Measurements from ENCODE around the gene MBLAC1.

Gene MBLAC1

GRCh38 chr7:100098913-100099312, 27.9 kb upstream of the MBLAC1 start:
- DNase-seq = no peak

DNA sequence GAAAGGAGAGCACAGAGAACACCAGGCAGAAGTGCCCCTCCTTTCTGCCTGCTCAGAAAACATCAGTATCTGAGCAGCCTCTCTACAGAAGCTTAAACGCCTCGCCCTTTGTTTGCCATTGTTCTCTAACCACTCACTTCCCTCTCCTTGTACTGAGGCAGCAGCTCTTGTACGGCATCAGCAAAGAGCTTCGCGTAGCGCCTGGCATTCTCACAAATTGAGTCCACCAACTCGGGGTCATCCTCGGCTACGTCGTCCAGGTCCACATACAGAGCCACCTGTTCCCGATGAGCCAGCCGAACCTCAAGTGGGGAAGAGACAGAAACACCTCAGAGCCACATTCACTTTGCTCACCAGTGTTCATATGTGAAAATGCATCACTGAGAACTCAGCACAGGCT, 27.3 kb upstream of the MBLAC1 start:
- no peak for DNase-seq

DNA sequence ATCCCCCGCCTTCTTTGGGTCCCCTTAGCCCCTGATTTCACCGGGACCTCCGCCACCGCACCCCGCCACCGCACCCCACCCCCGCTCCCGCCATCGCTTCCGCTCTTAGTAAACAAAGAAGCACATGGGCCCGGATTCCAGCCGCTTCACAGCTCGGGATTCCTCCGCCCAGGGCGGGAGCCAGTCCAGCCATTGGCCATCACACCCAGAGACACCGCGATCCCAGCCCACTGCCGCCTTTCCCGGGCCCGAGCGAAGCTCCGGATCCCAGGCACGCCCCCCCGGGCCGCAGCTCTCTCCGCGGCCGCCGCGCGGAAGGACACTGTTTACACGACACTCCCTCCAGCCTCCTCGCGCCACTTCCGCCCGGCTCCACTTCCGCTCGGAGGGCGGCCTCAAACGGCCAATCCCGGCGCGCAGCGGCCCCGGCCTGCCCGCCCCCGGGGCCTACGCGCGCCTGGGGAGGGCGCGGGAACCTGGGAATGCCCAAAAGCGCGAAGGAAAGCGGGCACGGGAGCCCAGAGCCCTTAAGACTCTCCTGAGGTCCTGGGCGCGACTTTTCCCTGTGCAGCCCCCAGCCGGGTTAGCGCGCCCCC, 26.2 kb upstream of the MBLAC1 start:
- DNase-seq = peak; percentile 92 to 96

GRCh38 chr7:100101016-100101862, 25.5 kb upstream of the MBLAC1 start, which contains the start of the genes AP4M1 and MCM7:
Gene AP4M1 (plus strand): TSS chr7:100101643. CDS start chr7:100101715, 72 bp downstream.
Gene MCM7 (minus strand): TSS chr7:100101397. CDS start chr7:100101294, 103 bp downstream.
- peak; percentile 99 for DNase-seq

DNA sequence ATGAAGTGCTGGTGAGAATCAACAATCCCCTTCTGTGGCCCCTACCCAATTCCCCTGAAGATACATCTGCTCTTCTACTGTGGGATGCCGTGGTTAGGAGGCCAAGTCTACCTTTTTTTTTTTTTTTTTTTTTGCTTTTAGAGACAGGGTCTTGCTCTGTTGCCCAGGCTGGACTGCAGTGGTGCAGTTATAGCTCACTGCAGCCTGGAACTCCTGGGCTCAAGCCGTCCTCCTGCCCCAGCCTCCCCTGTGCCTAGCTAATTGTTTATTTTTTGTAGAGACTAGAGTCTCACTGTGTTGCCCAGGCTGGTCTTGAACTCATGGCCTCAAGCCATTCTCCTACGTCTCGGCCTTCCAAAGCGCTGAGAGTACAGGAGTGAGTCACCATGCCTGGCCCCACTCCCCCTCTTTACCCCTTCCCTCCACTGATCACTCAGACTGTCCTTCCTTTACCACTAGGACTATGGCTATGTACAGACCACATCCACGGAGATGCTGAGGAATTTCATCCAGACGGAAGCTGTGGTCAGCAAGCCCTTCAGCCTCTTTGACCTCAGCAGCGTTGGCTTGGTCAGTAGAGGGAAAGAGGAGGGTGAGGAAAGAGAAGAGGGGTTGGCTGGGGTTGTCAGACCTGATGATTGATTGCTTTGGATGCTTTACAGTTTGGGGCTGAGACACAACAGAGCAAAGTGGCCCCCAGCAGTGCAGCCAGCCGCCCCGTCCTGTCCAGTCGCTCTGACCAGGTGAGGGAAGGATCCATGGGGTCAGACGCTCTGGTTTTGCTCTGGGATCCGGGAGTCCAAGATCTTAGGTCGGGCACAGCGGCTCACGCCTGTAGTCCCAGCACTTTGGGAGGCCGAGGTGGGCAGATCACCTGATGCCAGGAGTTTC, 23.6 kb upstream of the MBLAC1 start:
- no peak for DNase-seq

DNA sequence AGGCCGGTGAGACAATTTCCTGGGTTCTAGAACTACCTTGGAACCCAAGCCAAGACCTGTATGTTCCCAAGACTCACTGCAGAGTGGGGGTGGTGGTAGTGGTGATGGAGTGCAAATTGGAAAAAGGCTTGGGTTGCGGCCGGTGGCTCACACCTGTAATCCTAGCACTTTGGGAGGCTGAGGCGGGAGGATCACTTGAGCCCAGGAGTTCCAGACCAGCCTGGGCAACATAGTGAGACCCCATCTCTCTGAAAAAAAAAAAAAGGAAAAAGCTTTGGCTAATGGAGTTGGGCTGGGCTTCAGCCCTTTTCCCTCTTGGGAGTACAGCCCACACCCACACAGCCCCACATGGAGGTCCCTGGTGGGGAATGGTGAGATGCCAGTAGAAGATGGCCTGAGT, 21.2 kb upstream of the MBLAC1 start:
- no peak for DNase-seq

- DNase-seq = no peak
These were observed 20.1 kb upstream of the MBLAC1 start for GRCh38 chr7:100106633-100107032.

DNA sequence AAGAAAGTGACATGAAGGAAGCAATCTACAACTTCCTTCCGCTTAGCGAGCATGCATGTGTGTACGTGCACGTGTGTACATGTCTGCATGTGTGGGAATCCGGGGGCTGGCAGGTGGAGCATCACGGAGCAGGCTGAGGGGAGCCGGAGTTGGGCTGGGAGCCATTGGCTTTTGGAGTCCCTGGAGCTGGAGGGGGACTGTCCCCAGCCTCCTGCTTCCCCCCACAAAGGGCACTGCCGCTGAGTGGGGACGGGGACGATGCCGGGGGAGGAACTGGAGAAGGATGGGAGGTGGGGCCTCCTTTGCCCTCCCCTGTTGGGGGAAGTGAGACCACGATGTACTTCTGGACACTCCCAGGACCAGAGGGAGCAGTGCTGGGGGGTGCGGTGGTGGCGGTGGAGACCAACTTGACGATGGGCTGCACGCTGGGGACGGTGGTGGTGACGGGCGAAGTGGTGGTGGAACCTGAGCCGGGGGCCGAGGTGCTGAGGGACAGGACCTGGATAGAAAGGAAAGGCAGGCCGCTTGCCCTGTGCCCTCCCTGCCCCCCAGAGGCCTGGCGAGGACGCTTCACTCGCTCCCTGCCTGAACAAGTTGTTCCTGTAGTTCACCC, 19.5 kb upstream of the MBLAC1 start:
- no peak for DNase-seq

DNA sequence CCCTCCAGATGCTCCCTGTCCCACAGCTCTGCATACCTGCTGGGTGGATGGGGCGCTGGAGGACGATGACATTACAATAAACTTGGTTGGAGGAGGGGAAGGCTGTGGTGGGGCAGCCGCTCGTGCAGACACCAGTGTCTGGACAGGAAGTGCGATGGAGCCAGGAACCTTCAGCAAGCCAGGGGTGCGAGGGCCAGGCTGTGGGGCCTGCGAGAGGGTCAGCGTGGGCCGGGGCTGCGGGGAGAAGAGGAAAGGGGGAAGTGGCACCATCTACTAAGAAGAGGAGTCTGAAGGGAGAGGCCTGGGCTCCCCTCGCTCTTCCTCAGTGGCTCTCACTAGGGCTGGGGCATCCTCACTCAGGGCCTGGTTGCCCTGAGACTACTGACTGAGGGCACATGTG, 18.9 kb upstream of the MBLAC1 start:
- DNase-seq = no peak

- no peak for DNase-seq
These were observed 17.1 kb upstream of the MBLAC1 start for GRCh38 chr7:100109521-100110163.

DNA sequence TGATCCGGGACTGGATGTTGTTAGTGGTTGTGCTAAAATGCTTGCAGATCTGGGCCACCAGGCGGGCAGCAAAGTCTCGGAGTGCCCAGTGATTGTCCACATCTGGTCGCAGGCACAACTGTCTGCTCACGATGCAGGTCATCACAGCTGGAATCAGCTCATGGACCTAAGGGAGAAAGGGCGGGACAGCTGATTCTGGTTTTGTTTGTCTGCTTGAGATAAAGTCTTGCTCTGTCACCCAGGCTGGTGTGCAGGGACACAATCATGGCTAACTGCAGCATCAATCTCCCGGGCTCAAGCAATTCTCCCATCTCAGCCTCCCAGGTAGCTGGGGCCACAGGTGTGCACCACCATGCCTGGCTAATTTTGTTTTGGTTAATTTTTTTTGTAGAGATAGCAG, 15.6 kb upstream of the MBLAC1 start:
- no peak for DNase-seq

DNA sequence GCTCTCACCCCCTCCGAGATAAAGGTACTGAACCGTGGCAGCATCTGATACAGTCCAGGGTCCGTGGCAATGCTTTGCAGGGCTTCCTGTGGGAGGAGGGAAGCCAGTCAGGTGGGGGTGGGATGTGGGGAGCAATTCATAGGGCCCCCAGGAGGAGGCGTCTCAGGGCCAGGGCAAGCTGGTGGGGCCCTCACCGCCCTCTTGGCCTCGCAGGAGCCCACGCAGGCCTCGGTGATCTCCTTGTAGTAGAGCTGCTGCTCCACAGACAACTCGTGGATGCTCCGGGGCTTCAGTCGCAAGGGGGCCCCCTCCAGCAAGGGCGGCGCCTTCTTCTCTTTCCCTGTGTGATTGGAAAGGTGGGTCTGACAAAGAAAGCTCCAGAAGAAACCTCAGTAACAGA, 14.9 kb upstream of the MBLAC1 start:
- no peak for DNase-seq

DNA sequence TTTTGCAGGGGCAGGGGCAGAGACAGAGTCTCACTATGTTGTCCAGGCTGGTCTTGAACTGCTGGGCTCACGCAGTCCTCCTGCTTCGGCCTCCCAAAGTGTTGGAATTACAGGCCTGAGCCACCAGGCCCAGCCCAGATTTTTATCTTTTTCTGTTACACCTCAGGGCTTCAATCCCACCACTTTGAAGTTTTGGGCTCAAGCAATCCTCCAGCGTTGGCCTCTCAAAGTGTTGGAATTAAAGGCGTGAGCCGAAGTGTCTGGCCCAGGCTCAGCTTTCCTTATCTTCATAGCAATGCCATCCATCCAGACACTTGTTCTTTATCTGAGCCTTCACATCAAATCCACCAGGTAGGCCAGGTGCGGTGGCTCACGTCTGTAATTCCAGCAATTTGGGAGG, 11.7 kb upstream of the MBLAC1 start:
- no peak for DNase-seq

GRCh38 chr7:100118388-100119071, 8.2 kb upstream of the MBLAC1 start:
- no peak for DNase-seq

DNA sequence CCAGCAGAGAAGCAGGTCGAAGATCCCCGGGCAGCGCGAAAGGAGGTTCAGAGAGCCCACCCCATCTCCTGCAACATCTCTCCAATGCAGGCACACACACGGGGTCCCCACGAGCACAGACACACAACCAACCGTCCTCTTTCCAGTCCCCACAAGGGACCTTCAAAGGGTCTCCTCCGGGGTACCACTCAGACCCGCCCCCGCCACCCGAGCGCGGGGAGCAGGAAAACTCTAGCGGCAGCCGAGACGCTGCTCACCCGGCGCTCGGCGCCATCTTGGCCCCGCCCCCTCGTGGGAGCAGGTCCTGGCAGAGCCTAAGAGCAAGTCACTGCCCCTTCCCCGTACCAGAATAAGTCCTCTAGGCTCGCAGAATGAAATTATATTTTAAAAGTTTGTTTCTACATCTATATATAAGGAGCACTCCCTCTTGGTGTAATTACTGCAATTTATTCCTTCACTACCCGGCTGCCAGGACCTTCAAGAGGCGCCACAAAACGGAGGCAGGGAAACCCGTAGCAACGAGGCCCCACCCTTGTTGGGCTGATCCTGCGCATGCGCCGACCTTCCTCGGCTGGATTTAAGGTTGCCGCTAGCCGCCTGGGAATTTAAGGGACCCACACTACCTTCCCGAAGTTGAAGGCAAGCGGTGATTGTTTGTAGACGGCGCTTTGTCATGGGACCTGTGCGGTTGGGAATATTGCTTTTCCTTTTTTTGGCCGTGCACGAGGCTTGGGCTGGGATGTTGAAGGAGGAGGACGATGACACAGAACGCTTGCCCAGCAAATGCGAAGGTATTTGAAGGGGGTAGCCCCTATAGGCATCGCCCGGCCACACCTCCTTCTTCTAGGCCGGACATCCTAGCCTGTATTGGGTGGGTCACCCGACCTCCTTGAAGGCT, 7.4 kb upstream of the MBLAC1 start, which contains the start of the genes CNPY4 and TAF6:
Gene CNPY4 (plus strand): TSS at position 563 of the 898 bp plus-strand sequence. CDS start 111 bp downstream, at position 674.
Gene TAF6 (minus strand): TSS at position 287 of the 898 bp plus-strand sequence. CDS start 5,149 bp downstream, outside the sequence.
- DNase-seq = peak; percentile 95 to 96

GRCh38 chr7:100119970-100120732, 6.6 kb upstream of the MBLAC1 start:
- DNase-seq = peak in 1 of 2 donors; percentile 15

DNA sequence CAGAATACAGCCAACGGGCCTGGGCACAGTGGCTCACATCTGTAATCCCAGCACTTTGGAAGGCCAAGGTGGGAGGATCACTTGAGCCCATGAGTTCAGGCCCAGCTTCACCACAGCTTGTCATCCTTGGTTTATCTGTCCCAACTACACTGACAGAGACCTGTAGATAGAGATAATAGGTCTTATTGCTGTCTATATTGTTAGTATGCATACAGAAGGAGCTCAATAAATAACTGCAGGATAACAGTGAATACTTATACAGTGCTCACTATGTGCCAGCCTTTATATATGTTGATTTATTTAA, 6.1 kb upstream of the MBLAC1 start:
- no peak for DNase-seq

DNA sequence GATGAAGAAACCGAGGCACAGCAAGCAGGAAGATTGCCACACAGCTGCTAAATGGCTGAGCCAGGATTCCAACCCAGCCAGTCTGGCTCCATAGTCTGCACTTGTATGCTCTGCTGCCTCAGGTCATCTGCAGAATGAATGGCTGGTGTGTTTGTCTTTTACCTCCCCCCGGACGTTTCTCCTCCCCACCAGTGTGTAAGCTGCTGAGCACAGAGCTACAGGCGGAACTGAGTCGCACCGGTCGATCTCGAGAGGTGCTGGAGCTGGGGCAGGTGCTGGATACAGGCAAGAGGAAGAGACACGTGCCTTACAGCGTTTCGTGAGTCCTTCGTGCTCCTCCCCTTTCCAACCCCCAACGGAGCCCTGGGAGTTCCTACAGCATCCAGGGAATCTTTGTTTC, 4.7 kb upstream of the MBLAC1 start:
- no peak for DNase-seq

GRCh38 chr7:100122568-100122967, 4.2 kb upstream of the MBLAC1 start:
- DNase-seq = no peak

All from inflammatory macrophage (primary cell).